Muscle layer of colon (tissue), 2 donors: ENCODE data around the gene FOXO3B.
"Not testable (repeated sequence)": the region's sequence is repeated elsewhere in the genome, so short reads cannot be mapped to it uniquely, and the experiment has no call there.

ENCODE experiments used
- H3K27ac ChIP-seq: one replicate; pipeline ENCODE4 v1.7.0; 2013; ENCODE audit warnings: low read depth, mild to moderate bottlenecking, low read length, moderate library complexity
- H3K27me3 ChIP-seq, 2 donors: one replicate each; pipeline ENCODE4 v1.7.0; 2013; ENCODE audit warnings: low read length in 2 of 2, mild to moderate bottlenecking in 2 of 2; ENCODE audit not compliant: insufficient read depth in 2 of 2, control insufficient read depth in 1 of 2
- H3K36me3 ChIP-seq: one replicate; pipeline ENCODE4 v1.7.0; 2013; ENCODE audit warnings: mild to moderate bottlenecking, low read length; ENCODE audit not compliant: insufficient read depth
- H3K4me1 ChIP-seq: one replicate; pipeline ENCODE4 v1.7.0; 2013; ENCODE audit warnings: mild to moderate bottlenecking, low read length; ENCODE audit not compliant: insufficient read depth
- H3K4me3 ChIP-seq, 2 donors: one replicate each; pipeline ENCODE4 v1.7.0; 2013; ENCODE audit warnings: low read length in 2 of 2, low read depth in 1 of 2, mild to moderate bottlenecking in 1 of 2, moderate library complexity in 1 of 2
- H3K9ac ChIP-seq: one replicate; pipeline ENCODE4 v1.7.0; 2013; ENCODE audit warnings: low read length
- H3K9me3 ChIP-seq: one replicate; pipeline ENCODE4 v1.7.0; 2013; ENCODE audit warnings: mild to moderate bottlenecking, low read length
- donor health status: abdominal sarcoma.
- donor health status: Adenocarcinoma of cecum.

Gene FOXO3B

DNA sequence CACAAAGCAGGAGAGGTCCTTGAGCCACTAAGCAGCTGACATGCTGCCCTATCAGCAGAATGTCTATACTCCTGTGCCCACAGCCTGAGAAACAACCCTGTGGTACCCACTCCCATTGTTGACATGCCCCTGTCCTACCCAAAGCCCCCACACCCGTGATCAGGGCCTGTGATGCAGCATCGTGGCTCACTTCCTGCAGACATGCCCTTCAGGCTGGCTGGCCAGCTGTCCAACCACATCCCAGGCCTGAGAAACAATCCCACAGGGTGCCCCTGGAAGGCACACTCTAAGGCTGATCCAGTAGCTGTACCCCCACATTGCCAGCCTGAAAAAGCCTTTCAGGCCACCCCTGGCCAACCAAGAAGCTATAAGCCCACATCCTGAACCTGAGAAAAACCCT, 13.0 kb upstream of the FOXO3B start:
- not testable (repeated sequence) for H3K36me3 ChIP-seq, H3K27ac ChIP-seq, H3K9ac ChIP-seq, H3K4me3 ChIP-seq, H3K9me3 ChIP-seq, H3K27me3 ChIP-seq, H3K4me1 ChIP-seq

DNA sequence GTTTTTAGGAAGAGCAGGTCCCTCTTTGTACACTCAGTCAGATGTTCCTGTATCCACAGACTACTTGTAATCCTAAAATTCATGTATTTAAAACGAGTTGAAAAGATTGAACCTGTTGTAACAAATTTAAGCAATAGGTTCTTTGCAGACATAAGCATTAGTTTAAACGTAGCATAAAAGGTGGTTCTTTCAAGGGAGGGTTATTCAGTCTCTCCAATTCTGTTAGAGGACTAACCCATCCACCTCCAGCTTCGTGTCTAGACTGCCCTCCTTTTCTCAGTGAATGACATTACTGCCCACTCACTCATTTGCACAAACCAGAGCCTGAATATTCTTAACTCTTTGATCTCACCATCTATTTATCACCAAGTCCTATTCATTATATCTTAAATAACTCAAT, 554 bp upstream of the FOXO3B start:
- H3K9ac ChIP-seq, H3K36me3 ChIP-seq, H3K27ac ChIP-seq, H3K27me3 ChIP-seq, H3K4me1 ChIP-seq, H3K9me3 ChIP-seq: not testable (repeated sequence)
- peak overlapping the region in 1 of 2 donors; percentile 60 for H3K4me3 ChIP-seq

DNA sequence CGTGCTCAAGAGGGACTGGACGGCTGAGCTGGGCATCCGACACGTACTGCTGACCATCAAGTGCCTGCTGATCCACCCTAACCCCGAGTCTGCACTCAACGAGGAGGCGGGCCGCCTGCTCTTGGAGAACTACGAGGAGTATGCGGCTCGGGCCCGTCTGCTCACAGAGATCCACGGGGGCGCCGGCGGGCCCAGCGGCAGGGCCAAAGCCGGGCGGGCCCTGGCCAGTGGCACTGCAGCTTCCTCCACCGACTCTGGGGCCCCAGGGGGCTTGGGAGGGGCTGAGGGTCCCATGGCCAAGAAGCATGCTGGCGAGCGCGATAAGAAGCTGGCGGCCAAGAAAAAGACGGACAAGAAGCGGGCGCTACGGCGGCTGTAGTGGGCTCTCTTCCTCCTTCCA, 4.7 kb downstream of the FOXO3B start:
- not testable (repeated sequence) for H3K4me1 ChIP-seq, H3K27me3 ChIP-seq, H3K9ac ChIP-seq, H3K4me3 ChIP-seq, H3K36me3 ChIP-seq, H3K9me3 ChIP-seq, H3K27ac ChIP-seq

DNA sequence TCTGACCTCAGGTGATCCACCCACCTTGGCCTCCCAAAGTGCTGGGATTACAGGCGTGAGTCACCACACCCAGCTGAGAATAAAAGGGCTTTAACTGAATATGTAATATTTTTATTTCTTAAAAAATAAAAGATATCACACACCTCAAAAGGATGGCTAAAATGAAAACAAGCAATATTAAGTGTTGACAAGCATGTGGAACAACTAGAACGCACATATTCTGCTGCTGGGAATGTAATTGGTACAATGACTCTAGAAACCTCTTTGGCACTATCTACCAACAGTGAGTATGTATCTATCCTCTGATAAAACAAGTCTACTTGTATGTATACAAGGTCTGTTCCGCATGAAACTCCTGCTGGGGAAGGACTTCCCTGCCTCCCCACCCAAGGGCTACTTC, 5.2 kb downstream of the FOXO3B start:
- H3K27me3 ChIP-seq, H3K36me3 ChIP-seq, H3K4me3 ChIP-seq, H3K9me3 ChIP-seq, H3K4me1 ChIP-seq, H3K27ac ChIP-seq, H3K9ac ChIP-seq: not testable (repeated sequence)

DNA sequence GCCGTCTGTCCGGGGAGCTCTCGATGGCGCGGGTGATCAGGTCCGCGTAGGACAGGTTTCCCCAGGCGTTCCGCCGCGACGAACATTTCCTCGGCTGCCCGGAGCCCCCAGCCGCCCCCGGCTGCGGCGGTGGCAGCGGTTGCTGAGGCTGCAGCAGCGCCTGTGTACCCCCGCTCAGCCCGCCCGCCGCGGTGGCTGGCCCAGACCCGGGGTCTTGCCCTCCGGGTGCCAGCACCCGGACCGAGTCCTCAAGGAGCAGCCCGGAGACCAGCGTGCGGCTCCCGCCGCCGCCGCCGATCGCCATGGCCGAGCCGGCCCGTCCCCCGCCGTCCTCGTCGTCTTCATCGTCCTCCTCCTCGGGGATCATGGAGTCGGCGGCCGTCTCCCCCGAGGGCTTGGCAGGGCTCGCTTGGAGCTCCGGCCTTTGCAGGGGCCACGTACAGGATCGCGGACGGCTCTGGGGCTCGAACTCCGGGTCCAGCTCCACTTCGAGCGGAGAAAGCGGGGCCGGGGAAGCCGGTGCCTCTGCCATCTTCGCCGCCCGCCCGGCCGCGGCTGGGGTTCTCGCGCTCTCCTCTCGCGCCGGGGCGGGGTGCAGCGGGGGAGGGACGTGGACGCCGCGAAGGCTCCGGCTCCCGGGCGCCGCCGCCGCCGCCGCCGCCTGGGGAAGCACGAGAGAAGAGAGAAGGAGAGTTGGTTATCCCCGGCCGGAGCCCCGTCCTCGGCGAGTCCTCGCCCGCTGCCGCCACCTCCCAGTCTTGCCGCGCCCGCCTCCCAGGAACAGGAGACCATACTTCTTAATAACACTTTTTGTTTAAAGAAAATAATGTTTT, 9.5 kb downstream of the FOXO3B start:
- H3K4me1 ChIP-seq, H3K9me3 ChIP-seq, H3K36me3 ChIP-seq, H3K27me3 ChIP-seq, H3K4me3 ChIP-seq, H3K27ac ChIP-seq, H3K9ac ChIP-seq: not testable (repeated sequence)

DNA sequence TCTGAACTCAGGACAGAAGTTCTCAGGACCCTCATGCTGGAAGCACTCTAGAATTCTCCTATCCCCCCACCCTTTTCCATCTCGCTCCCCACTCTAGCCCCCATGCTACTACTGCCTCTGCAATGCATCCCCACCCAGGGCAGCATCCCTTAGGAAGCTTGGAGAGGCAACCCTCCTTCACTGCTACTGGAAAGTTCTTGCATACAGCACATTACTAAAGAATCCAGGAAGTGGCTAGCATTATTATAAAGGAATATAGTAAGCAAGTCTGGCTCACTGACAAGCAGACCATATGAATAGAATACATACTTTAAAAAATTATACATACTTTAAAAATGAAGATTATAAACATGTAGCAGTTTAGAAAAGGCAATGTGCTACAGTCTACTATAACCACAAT, 13.5 kb downstream of the FOXO3B start:
- not testable (repeated sequence) for H3K36me3 ChIP-seq, H3K4me3 ChIP-seq, H3K27ac ChIP-seq, H3K9ac ChIP-seq, H3K27me3 ChIP-seq, H3K9me3 ChIP-seq, H3K4me1 ChIP-seq

DNA sequence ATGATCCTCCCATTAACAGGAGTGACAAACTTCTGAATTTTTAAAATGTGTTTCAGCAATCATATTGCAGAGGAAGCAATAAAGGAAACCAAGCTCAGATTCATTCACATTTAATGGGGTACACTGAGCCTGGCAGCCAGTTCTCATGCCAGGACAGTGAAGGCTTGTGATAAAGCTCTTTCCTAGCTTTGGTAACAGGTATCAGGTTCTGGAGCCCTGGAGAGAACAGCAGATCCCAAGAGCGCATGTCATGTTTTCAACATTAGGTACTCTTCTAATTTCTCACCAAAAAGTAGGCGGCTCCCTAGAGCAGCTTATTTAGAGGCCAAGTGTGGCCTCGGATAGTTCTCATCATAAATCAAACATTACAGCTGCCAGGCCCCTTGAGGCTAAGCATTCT, 14.6 kb downstream of the FOXO3B start:
- H3K27me3 ChIP-seq, H3K4me1 ChIP-seq, H3K27ac ChIP-seq, H3K4me3 ChIP-seq, H3K9ac ChIP-seq, H3K9me3 ChIP-seq, H3K36me3 ChIP-seq: not testable (repeated sequence)

DNA sequence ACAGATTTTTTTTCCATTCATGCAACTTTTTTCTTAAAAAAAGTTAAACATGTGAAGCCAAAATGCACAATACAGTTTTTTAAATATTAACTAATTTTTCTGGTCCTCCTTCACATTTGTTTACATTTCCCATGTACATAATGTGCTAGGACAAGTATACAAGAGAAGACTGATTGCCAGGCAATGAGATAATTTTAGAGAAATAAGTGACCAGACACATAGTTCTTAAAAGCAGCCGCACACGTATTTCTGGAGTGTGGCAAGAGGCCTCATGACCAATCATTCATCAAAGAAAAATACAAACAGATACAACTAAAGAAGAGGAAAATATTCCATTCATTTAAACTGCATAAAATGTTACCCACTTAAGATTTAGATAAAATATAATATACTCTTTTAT, 15.8 kb downstream of the FOXO3B start:
- not testable (repeated sequence) for H3K9ac ChIP-seq, H3K9me3 ChIP-seq, H3K27me3 ChIP-seq, H3K27ac ChIP-seq, H3K4me1 ChIP-seq, H3K36me3 ChIP-seq, H3K4me3 ChIP-seq

DNA sequence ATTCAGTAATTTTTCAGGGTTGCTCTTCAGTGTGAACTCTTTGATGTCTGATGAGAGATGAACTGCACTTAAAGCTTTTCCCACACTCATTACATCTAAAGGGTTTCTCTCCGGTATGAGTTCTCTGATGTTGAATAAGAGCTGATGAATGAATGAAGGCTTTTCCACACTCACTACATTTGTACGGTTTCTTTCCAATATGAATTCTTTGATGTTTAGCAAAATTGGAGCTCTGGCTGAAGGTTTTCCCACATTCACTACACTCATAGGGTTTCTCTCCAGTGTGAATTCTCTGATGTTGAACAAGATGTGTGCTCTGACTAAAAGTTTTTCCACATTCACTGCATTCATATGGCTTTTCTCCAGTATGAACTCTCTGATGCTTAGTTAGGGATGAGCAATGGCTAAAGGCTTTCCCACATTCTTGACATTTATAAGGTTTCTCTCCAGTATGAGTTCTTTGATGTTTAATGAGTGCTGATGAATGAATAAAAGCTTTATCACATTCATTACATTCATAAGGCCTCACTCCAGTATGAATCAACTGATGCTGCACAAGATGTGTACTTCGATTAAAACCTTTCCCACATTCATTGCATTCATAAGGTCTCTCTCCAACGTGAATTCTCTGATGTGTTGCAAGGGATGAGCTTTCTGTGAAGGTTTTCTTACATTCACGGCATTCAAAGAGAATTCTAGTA, 20.0 kb downstream of the FOXO3B start:
- not testable (repeated sequence) for H3K4me3 ChIP-seq, H3K9ac ChIP-seq

DNA sequence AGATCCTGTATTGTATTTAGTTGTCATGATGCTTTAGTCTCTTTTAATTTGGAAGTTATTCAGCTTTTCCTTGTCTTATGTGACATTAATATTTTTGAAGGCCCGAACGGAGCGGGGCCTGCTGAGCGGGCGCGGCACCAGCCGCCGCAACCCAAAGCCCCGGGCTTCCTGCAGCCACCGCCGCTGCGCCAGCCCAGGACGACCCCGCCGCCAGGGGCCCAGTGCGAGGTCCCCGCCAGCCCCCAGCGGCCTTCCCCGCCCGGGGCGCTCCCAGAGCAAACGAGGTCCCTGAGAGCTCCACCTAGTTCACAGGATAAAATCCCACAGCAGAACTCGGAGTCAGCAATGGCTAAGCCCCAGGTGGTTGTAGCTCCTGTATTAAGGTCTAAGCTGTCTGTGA, 32.0 kb downstream of the FOXO3B start:
- H3K36me3 ChIP-seq, H3K4me3 ChIP-seq, H3K27me3 ChIP-seq, H3K9me3 ChIP-seq, H3K4me1 ChIP-seq, H3K27ac ChIP-seq, H3K9ac ChIP-seq: not testable (repeated sequence)

More for the DNA sequence above, 20.0 kb downstream of the FOXO3B start:
- not testable (repeated sequence) for H3K27me3 ChIP-seq, H3K27ac ChIP-seq, H3K36me3 ChIP-seq, H3K4me1 ChIP-seq, H3K9me3 ChIP-seq

DNA sequence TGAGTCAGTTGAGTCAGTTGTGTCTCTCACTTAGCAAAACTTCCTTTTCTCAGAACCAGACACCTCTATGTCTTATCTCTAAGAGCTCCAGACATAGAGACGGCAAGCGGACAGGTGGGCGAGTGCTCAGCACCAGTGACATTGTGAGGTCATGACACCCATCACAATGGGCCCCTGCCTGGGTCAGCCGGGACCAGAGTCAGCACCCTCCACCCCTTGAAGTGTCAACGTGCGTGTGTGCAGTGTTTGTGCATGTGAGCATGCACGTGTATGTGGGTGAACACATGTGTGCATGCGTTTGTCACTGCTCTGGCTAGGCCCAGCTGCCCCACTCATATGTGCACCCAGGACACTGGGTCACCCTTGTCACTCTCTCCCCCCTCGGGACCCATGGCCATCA, 37.8 kb downstream of the FOXO3B start, which contains the start of gene TBC1D28:
TBC1D28 (minus strand) TSS at position 101 of the 400 bp plus-strand sequence. CDS start 3,039 bp downstream, outside the sequence.
- H3K9me3 ChIP-seq, H3K4me1 ChIP-seq, H3K9ac ChIP-seq, H3K27me3 ChIP-seq, H3K27ac ChIP-seq, H3K4me3 ChIP-seq, H3K36me3 ChIP-seq: not testable (repeated sequence)

DNA sequence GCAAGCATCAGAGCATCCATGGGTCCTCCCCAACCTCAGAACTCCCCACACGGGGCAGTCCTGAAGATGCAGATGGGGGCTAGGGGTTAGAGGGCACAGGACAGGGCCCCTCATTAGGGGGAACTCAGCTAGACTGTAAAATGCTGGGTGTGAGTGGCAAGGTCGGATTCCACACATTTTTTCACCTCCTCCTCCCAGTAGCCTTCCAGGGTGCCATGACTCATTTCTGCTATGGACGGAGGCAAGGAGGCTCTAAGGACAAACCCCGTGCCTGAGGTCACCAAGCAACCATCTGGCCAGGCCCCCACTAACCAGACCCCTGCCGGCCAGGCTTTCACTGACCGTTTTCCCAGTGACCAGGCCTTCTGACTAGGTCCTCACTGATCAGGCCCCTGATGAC, 39.0 kb downstream of the FOXO3B start:
- not testable (repeated sequence) for H3K4me3 ChIP-seq, H3K27ac ChIP-seq, H3K36me3 ChIP-seq, H3K4me1 ChIP-seq, H3K9ac ChIP-seq, H3K9me3 ChIP-seq, H3K27me3 ChIP-seq
